Measurements from ENCODE around the gene RNF213. TPM values are rescaled to one million over a fixed set of nuclear protein-coding genes. Genes with fewer than 3 reads are reported as not detected.

RNF213 gene
- total RNA-seq, 6 experiments from 2014 or later: 59.1 to 87.7 (median 73.0) TPM

GRCh38 chr17:80374732-80375585 is 114.3 kb downstream of the RNF213 start:
- peaks cover 17 to 96% (median 57%) of the 10 kb centered on the region in 4 donors for H3K36me3 ChIP-seq
- ATAC-seq (no peak), DNase-seq (peak in 1 of 3 donors; percentile 22)
- WGBS (ENCODE audit: insufficient coverage, low coverage, low lambda C conversion rate, missing lambda C conversion rate): 63% methylated on average over 8 of the region's 14 CpGs
- no peaks in the 10 kb centered on the region for H3K9me3 ChIP-seq
- no peaks in the 10 kb centered on the region for H3K4me1 ChIP-seq
- TF ChIP-seq CTCF (IDR thresholded peaks at IDR 0.05) (no peak), POLR2A (IDR thresholded peaks at IDR 0.05) (no peak)
- H3K27ac ChIP-seq: no peak overlapping the region
- H3K4me3 ChIP-seq: no peak overlapping the region
- intact Hi-C loops (cut with DNase I): no loop called here
- no peaks in the 10 kb centered on the region for H3K27me3 ChIP-seq

- TF ChIP-seq POLR2A (IDR thresholded peaks at IDR 0.05) (no peak), CTCF (IDR thresholded peaks at IDR 0.05) (no peak)
- H3K36me3 ChIP-seq: peaks cover 9 to 96% (median 60%) of the 10 kb centered on the region in 4 donors
- no peak for ATAC-seq
- no CpG with 5 or more reads among the region's 4 CpGs for WGBS (ENCODE audit: insufficient coverage, low coverage, low lambda C conversion rate, missing lambda C conversion rate)
- no peaks in the 10 kb centered on the region for H3K9me3 ChIP-seq
- no peak overlapping the region for H3K4me3 ChIP-seq
- no peaks in the 10 kb centered on the region for H3K27me3 ChIP-seq
- no peaks in the 10 kb centered on the region for H3K4me1 ChIP-seq
- no peak overlapping the region for H3K27ac ChIP-seq
- intact Hi-C loops (cut with DNase I): no loop called here
- DNase-seq: no peak
Observed at GRCh38 chr17:80376531-80376930, 115.9 kb downstream of the RNF213 start.

- H3K27me3 ChIP-seq: no peaks in the 10 kb centered on the region
- intact Hi-C loops (cut with DNase I): no loop called here
- peak in 2 of 4 donors; percentile 14 to 16 for ATAC-seq
- H3K4me1 ChIP-seq: no peaks in the 10 kb centered on the region
- peaks cover 5 to 96% (median 57%) of the 10 kb centered on the region in 4 donors for H3K36me3 ChIP-seq
- H3K27ac ChIP-seq: no peak overlapping the region
- H3K9me3 ChIP-seq: no peaks in the 10 kb centered on the region
- H3K4me3 ChIP-seq: no peak overlapping the region
- no peak for DNase-seq
- TF ChIP-seq POLR2A (IDR thresholded peaks at IDR 0.05) (no peak), CTCF (IDR thresholded peaks at IDR 0.05) (no peak)
- whole genome bisulfite sequencing (ENCODE audit: insufficient coverage, low coverage, low lambda C conversion rate, missing lambda C conversion rate): no CpG with 5 or more reads among the region's 9 CpGs
Observed at GRCh38 chr17:80377798-80378197, 117.1 kb downstream of the RNF213 start.

- ATAC-seq: no peak
- peaks cover 3 to 100% (median 55%) of the 10 kb centered on the region in 4 donors for H3K36me3 ChIP-seq
- intact Hi-C loops (cut with DNase I): no loop called here
- 84% methylated on average over 5 of the region's 9 CpGs for WGBS (ENCODE audit: insufficient coverage, low coverage, low lambda C conversion rate, missing lambda C conversion rate)
- no peaks in the 10 kb centered on the region for H3K27me3 ChIP-seq
- no peak overlapping the region for H3K27ac ChIP-seq
- TF ChIP-seq CTCF (IDR thresholded peaks at IDR 0.05) (no peak), POLR2A (IDR thresholded peaks at IDR 0.05) (no peak)
- no peak overlapping the region for H3K4me3 ChIP-seq
- no peaks in the 10 kb centered on the region for H3K4me1 ChIP-seq
- no peaks in the 10 kb centered on the region for H3K9me3 ChIP-seq
- DNase-seq: peak in 1 of 3 donors; percentile 15
Observed at GRCh38 chr17:80379348-80379747, 118.7 kb downstream of the RNF213 start.
